Right lobe of liver (tissue), 4 donors: ENCODE results near the gene TSKU.

Experiments
- CTCF ChIP-seq, 4 donors: fragments of 200-600 bp in 3 of 4; fragments of 450-650 bp in 1 of 4; IDR thresholded peaks; one replicate each; pipeline versions ENCODE4 v1.5.1 to v1.8.0; 2016 to 2022; ENCODE audit warnings: antibody characterized with exemption in 4 of 4, mild to moderate bottlenecking in 2 of 4
- POLR2A ChIP-seq: fragments of 450-650 bp; IDR thresholded peaks from one replicate; pipeline ENCODE4 v1.6.1; 2017; ENCODE audit warnings: antibody characterized with exemption, mild to moderate bottlenecking
- donor health status: DM: no; HTN: no; CAD: no.
- donor health status: DM: no; HTN: no; CAD: no.
- donor health status: DM: no; HTN: yes; CAD: no.

GRCh38 chr11:76803811-76804600, 20.9 kb downstream of the TSKU start:
- TF ChIP-seq CTCF (IDR thresholded peaks at IDR 0.05), result no peak
- TF ChIP-seq POLR2A, result no peak
